Suprapubic skin (tissue), 4 donors: ENCODE data around the gene LYSMD2. TPM values are rescaled to one million over a fixed set of nuclear protein-coding genes. Genes with fewer than 3 reads are reported as not detected.

ENCODE experiments used
- DNase-seq, 2 donors: peaks; one replicate each; pipeline ENCODE4 v3.0.0-alpha.2; 2019; ENCODE audit warnings: low spot score in 2 of 2
- H3K27ac ChIP-seq: fragments of 200-600 bp; sonication (generic); one replicate; pipeline ENCODE4 v1.5.1; 2019
- H3K27me3 ChIP-seq: fragments of 200-600 bp; sonication (generic); one replicate; pipeline ENCODE4 v1.5.1; 2019
- H3K36me3 ChIP-seq: fragments of 200-600 bp; sonication (generic); one replicate; pipeline ENCODE4 v1.5.1; 2019
- H3K4me1 ChIP-seq: fragments of 200-600 bp; sonication (generic); one replicate; pipeline ENCODE4 v1.5.1; 2019
- H3K4me3 ChIP-seq: fragments of 200-600 bp; sonication (generic); one replicate; pipeline ENCODE4 v1.5.1; 2019; ENCODE audit warnings: mild to moderate bottlenecking
- H3K9me3 ChIP-seq: fragments of 200-600 bp; sonication (generic); one replicate; pipeline ENCODE4 v1.5.1; 2019
- CTCF ChIP-seq, 2 donors: fragments of 200-600 bp in 1 of 2; fragments of 450-650 bp in 1 of 2; sonication (generic) in 1 of 2; IDR thresholded peaks; one replicate each; pipeline ENCODE4 v1.5.1; 2016 to 2019; ENCODE audit warnings: antibody characterized with exemption in 2 of 2, mild to moderate bottlenecking in 1 of 2, moderate library complexity in 1 of 2
- EP300 ChIP-seq: sonication (generic); formaldehyde crosslinking; IDR thresholded peaks from one replicate; pipeline ENCODE4 v1.6.1; 2017; ENCODE audit warnings: antibody characterized with exemption
- POLR2A ChIP-seq, 2 donors: fragments of 450-650 bp; IDR thresholded peaks; one replicate each; pipeline ENCODE4 v1.6.1; 2017; ENCODE audit warnings: antibody characterized with exemption in 2 of 2, mild to moderate bottlenecking in 2 of 2, moderate library complexity in 2 of 2
- POLR2AphosphoS5 ChIP-seq, 3 donors: sonication (generic); formaldehyde crosslinking; IDR thresholded peaks; one replicate each; pipeline ENCODE4 v1.6.1; 2017; ENCODE audit warnings: antibody characterized with exemption in 3 of 3
- WGBS: methylation state at CpG from one replicate; pipeline ENCODE4 v1.1.5; 2018; 5-methylcytosine and 5-hydroxymethylcytosine counted together
- total RNA-seq, 4 donors: library from RNA; depleted of rRNA; stranded (reverse); fragments of >200 nt; gene quantifications; one replicate each; pipeline ENCODE4 v1.1.0, GENCODE V29; 2016

LYSMD2 gene
- total RNA-seq, 4 donors from 2014 or later: 8.8 to 16.1 (median 10.2) TPM

DNA sequence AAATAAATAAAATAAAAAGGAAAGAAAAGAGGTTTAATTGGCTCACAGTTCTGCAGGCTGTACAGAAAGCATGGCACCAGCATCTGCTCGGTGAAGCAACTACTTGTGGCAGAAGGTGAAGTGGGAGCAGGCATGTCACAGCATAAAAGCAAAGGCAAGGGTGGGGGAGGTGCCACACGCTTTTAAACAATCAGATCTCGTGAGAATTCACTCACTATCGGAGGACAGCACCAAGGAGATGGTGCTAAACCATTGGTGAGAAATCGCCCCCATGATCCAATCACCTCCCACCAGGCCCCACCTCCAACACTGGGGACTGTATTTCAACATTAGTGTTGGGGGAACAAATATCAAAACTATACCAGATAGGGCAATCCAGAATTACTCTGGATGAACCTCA, 40.9 kb downstream of the LYSMD2 start:
- no peaks in the 10 kb centered on the region for H3K36me3 ChIP-seq
- WGBS: 72% methylated on average over 5 of the region's 5 CpGs

GRCh38 chr15:51692154-51692553, 45.3 kb downstream of the LYSMD2 start:
- Histone ChIP-seq H3K9me3 (no peaks in the 10 kb centered on the region), H3K27me3 (peaks cover 7% of the 10 kb centered on the region), H3K4me3 (no peak overlapping the region), H3K27ac (no peak overlapping the region), H3K36me3 (no peaks in the 10 kb centered on the region), H3K4me1 (no peaks in the 10 kb centered on the region)
- 75% methylated on average over 3 of the region's 3 CpGs for WGBS
- TF ChIP-seq CTCF (IDR thresholded peaks at IDR 0.05) (no peak), POLR2AphosphoS5 (IDR thresholded peaks at IDR 0.05) (no peak), POLR2A (IDR thresholded peaks at IDR 0.05) (no peak), EP300 (no peak)
- no peak for DNase-seq

More for the DNA sequence above, 40.9 kb downstream of the LYSMD2 start:
- Histone ChIP-seq H3K9me3 (no peaks in the 10 kb centered on the region), H3K4me3 (no peak overlapping the region), H3K27ac (no peak overlapping the region), H3K4me1 (no peaks in the 10 kb centered on the region), H3K27me3 (no peaks in the 10 kb centered on the region)
- DNase-seq: no peak
- TF ChIP-seq POLR2A (IDR thresholded peaks at IDR 0.05) (no peak), CTCF (IDR thresholded peaks at IDR 0.05) (no peak), POLR2AphosphoS5 (IDR thresholded peaks at IDR 0.05) (no peak), EP300 (no peak)

- 85% methylated on average over 2 of the region's 2 CpGs for WGBS
- H3K36me3 ChIP-seq: no peaks in the 10 kb centered on the region
Observed at GRCh38 chr15:51688863-51689262, 48.6 kb downstream of the LYSMD2 start.

GRCh38 chr15:51687565-51687964, 49.9 kb downstream of the LYSMD2 start:
- Histone ChIP-seq H3K4me1 (no peaks in the 10 kb centered on the region), H3K27ac (no peak overlapping the region), H3K4me3 (no peak overlapping the region), H3K9me3 (no peaks in the 10 kb centered on the region), H3K36me3 (no peaks in the 10 kb centered on the region), H3K27me3 (peaks cover 16% of the 10 kb centered on the region)
- TF ChIP-seq POLR2AphosphoS5 (IDR thresholded peaks at IDR 0.05) (no peak), CTCF (IDR thresholded peaks at IDR 0.05) (no peak), EP300 (no peak), POLR2A (IDR thresholded peaks at IDR 0.05) (no peak)
- WGBS: 0% methylated on average over 1 of the region's 1 CpG
- DNase-seq: no peak

More at GRCh38 chr15:51688863-51689262, 48.6 kb downstream of the LYSMD2 start:
- DNase-seq: no peak
- no peak overlapping the region for H3K27ac ChIP-seq
- TF ChIP-seq EP300 (no peak), CTCF (IDR thresholded peaks at IDR 0.05) (no peak), POLR2AphosphoS5 (IDR thresholded peaks at IDR 0.05) (no peak), POLR2A (IDR thresholded peaks at IDR 0.05) (no peak)
- H3K27me3 ChIP-seq: peaks cover 11% of the 10 kb centered on the region
- H3K4me1 ChIP-seq: no peaks in the 10 kb centered on the region
- no peaks in the 10 kb centered on the region for H3K9me3 ChIP-seq
- no peak overlapping the region for H3K4me3 ChIP-seq

DNA sequence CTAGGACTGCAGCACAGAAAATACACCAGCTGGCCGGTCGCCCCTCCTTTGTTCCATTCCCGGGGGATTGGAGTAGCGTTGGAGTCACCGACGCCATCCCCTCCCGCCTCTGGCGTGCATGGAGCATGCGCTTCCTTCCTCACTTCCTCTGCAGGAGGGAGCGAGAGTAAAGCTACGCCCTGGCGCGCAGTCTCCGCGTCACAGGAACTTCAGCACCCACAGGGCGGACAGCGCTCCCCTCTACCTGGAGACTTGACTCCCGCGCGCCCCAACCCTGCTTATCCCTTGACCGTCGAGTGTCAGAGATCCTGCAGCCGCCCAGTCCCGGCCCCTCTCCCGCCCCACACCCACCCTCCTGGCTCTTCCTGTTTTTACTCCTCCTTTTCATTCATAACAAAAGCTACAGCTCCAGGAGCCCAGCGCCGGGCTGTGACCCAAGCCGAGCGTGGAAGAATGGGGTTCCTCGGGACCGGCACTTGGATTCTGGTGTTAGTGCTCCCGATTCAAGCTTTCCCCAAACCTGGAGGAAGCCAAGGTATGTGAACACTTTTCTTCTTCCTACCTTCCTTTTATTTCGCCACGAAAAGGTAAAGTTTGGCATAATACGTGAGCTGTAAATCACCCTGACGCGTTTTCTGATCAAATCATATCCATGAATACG, 56.0 kb downstream of the LYSMD2 start, which contains the start of gene SCG3:
Gene SCG3 (plus strand): TSS at position 201 of the 661 bp plus-strand sequence. CDS start 253 bp downstream, at position 454.
- Histone ChIP-seq H3K27me3 (peaks cover 25% of the 10 kb centered on the region), H3K4me1 (peaks cover 7% of the 10 kb centered on the region), H3K4me3 (no peak within 1 kb of the TSS), H3K9me3 (no peaks in the 10 kb centered on the region), H3K36me3 (no peaks in the 10 kb centered on the region), H3K27ac (no peak within 1 kb of the TSS)
- TF ChIP-seq POLR2AphosphoS5 (IDR thresholded peaks at IDR 0.05) (no peak), EP300 (no peak), CTCF (IDR thresholded peaks at IDR 0.05) (no peak), POLR2A (IDR thresholded peaks at IDR 0.05) (no peak)
- whole genome bisulfite sequencing: 12% methylated on average over 29 of the region's 38 CpGs
- DNase-seq: peak; percentile 70 to 81
